Esophagus muscularis mucosa (tissue), 4 donors: Measurements from ENCODE around the gene CORIN. TPM values are rescaled to one million over a fixed set of nuclear protein-coding genes. Genes with fewer than 3 reads are reported as not detected.

Experiments used
- DNase-seq: peaks from one replicate; pipeline ENCODE4 v3.0.0-alpha.2; 2017; ENCODE audit errors: extremely low spot score
- H3K27ac ChIP-seq, 4 donors: fragments of 200-600 bp; sonication (generic); replicated peaks in 1 of 4; 1 replicate in 3 of 4; 2 replicates in 1 of 4; pipeline ENCODE4 v1.5.1; 2016 to 2019; ENCODE audit warnings: mild to moderate bottlenecking in 1 of 4
- H3K27me3 ChIP-seq, 4 donors: fragments of 200-600 bp; sonication (generic); one replicate each; pipeline versions ENCODE4 v1.5.1 to v1.6.0; 2016 to 2019
- H3K36me3 ChIP-seq, 4 donors: fragments of 200-600 bp; sonication (generic); one replicate each; pipeline ENCODE4 v1.5.1; 2016 to 2019
- H3K4me1 ChIP-seq, 4 donors: fragments of 200-600 bp; sonication (generic); one replicate each; pipeline ENCODE4 v1.5.1; 2016 to 2019
- H3K4me3 ChIP-seq, 4 donors: fragments of 200-600 bp; sonication (generic); 1 replicate in 2 of 4; 2 replicates in 2 of 4; pipeline ENCODE4 v1.5.1; 2016 to 2019; ENCODE audit warnings: mild to moderate bottlenecking in 4 of 4, moderate library complexity in 1 of 4
- H3K9me3 ChIP-seq, 4 donors: fragments of 200-600 bp; sonication (generic); 1 replicate in 3 of 4; 2 replicates in 1 of 4; pipeline ENCODE4 v1.5.1; 2016 to 2019
- EP300 ChIP-seq: sonication (generic); formaldehyde crosslinking; IDR thresholded peaks from one replicate; pipeline ENCODE4 v1.6.1; 2017; ENCODE audit warnings: antibody characterized with exemption
- POLR2A ChIP-seq: fragments of 450-650 bp; IDR thresholded peaks from one replicate; pipeline ENCODE4 v1.6.1; 2017; ENCODE audit warnings: antibody characterized with exemption, moderate library complexity, mild to moderate bottlenecking, low read depth
- POLR2AphosphoS5 ChIP-seq, 2 donors: sonication (generic); formaldehyde crosslinking; IDR thresholded peaks; one replicate each; pipeline ENCODE4 v1.6.1; 2017; ENCODE audit warnings: antibody characterized with exemption in 2 of 2
- WGBS: methylation state at CpG from one replicate; pipeline ENCODE4 v1.1.5; 2018; 5-methylcytosine and 5-hydroxymethylcytosine counted together
- intact Hi-C: fragments of 100-400 bp; cut with DNase I; formaldehyde crosslinking; loops from one replicate; pipeline ENCODE4 v1.15.1; 2023
- total RNA-seq, 4 donors: library from RNA; depleted of rRNA; stranded (reverse); fragments of >200 nt; gene quantifications; one replicate each; pipeline versions ENCODE4 v1.1.0 to v1.2.1, GENCODE V29; 2016
- TF ChIP-seq, protein P1 (sequence below), 3 experiments: fragments of 200-600 bp in 2 of 3; fragments of 450-650 bp in 1 of 3; sonication (generic) in 2 of 3; IDR thresholded peaks; one replicate each; pipeline ENCODE4 v1.5.1; 2017 to 2019; ENCODE audit warnings: antibody characterized with exemption in 3 of 3, mild to moderate bottlenecking in 2 of 3, moderate library complexity in 1 of 3

The CORIN gene
- total RNA-seq, 4 donors from 2014 or later: 1.2 to 4.8 (median 2.8) TPM

DNA sequence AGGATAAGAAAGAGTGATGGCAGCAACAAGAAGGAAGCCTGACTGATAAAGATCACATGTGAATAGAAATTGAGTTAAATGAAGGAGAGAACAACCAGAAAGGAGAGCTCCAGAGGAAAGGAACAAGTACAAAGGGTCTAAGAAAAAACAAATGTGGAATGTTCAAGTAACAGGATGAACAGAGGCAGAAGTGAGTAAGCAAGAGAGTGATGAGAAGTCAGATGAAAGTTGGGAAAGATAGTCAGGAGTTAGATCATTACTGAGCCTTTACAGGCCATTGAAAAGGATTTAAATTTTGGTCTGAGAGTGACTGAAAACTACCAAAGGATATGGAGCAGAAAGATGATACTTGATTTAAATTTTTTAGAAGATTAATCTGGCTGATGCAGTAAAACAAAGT lies 38.4 kb upstream of the CORIN start:
- Histone ChIP-seq H3K4me3 (no peak overlapping the region), H3K4me1 (no peaks in the 10 kb centered on the region), H3K36me3 (peaks cover 46 to 89% (median 59%) of the 10 kb centered on the region in 4 donors), H3K9me3 (peaks cover 0 to 20% (median 5%) of the 10 kb centered on the region in 4 donors), H3K27me3 (no peaks in the 10 kb centered on the region), H3K27ac (no peak overlapping the region)
- DNase-seq: no peak
- TF ChIP-seq POLR2A (no peak), EP300 (no peak), POLR2AphosphoS5 (IDR thresholded peaks at IDR 0.05) (no peak)
- TF ChIP-seq, protein P1, sequence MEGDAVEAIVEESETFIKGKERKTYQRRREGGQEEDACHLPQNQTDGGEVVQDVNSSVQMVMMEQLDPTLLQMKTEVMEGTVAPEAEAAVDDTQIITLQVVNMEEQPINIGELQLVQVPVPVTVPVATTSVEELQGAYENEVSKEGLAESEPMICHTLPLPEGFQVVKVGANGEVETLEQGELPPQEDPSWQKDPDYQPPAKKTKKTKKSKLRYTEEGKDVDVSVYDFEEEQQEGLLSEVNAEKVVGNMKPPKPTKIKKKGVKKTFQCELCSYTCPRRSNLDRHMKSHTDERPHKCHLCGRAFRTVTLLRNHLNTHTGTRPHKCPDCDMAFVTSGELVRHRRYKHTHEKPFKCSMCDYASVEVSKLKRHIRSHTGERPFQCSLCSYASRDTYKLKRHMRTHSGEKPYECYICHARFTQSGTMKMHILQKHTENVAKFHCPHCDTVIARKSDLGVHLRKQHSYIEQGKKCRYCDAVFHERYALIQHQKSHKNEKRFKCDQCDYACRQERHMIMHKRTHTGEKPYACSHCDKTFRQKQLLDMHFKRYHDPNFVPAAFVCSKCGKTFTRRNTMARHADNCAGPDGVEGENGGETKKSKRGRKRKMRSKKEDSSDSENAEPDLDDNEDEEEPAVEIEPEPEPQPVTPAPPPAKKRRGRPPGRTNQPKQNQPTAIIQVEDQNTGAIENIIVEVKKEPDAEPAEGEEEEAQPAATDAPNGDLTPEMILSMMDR (IDR thresholded peaks at IDR 0.05): no peak
- intact Hi-C loops: no loop called here

GRCh38 chr4:47873877-47874541 lies 36.1 kb upstream of the CORIN start:
- TF ChIP-seq POLR2A: no peak
- TF ChIP-seq, protein P1 (IDR thresholded peaks at IDR 0.05): no peak
- no peak for TF ChIP-seq EP300
- TF ChIP-seq POLR2AphosphoS5 (IDR thresholded peaks at IDR 0.05): no peak
- no peak overlapping the region for H3K4me3 ChIP-seq
- peaks cover 46 to 80% (median 57%) of the 10 kb centered on the region in 4 donors for H3K36me3 ChIP-seq
- no peaks in the 10 kb centered on the region for H3K4me1 ChIP-seq
- H3K27ac ChIP-seq: no peak overlapping the region
- 95% methylated on average over 3 of the region's 3 CpGs for WGBS
- peaks cover 0 to 20% (median 5%) of the 10 kb centered on the region in 4 donors for H3K9me3 ChIP-seq
- no peaks in the 10 kb centered on the region for H3K27me3 ChIP-seq
- no peak for DNase-seq
- intact Hi-C loops: no loop called here

DNA sequence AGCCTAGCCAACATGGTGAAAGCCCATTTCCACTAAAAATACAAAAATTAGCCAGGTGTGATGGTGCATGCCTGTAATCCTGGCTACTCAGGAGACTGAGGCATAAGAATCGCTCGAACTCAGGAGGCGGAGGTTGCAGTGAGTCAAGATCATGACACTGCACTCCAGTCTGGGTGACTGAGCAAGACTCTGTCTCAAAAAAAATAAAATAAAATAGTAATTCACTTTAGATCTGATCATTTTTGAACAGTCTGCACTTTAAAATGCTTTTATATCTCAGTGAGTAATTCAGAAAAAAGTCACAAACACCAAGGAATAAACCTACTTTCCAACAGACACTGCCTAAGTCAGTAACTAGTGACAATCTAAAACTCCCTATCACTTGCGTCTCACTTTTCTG lies 25.6 kb upstream of the CORIN start:
- intact Hi-C loops: no loop called here
- Histone ChIP-seq H3K27me3 (no peaks in the 10 kb centered on the region), H3K36me3 (peaks cover 2 to 23% (median 7%) of the 10 kb centered on the region in 4 donors), H3K27ac (no peak overlapping the region), H3K4me1 (peaks cover 0 to 16% (median 3%) of the 10 kb centered on the region in 4 donors), H3K4me3 (no peak overlapping the region), H3K9me3 (no peaks in the 10 kb centered on the region)
- WGBS: 72% methylated on average over 4 of the region's 4 CpGs
- TF ChIP-seq POLR2A (no peak), POLR2AphosphoS5 (IDR thresholded peaks at IDR 0.05) (no peak), EP300 (no peak)
- TF ChIP-seq, protein P1 (IDR thresholded peaks at IDR 0.05): no peak
- no peak for DNase-seq

GRCh38 chr4:47862297-47862696 lies 24.4 kb upstream of the CORIN start:
- Histone ChIP-seq H3K27me3 (no peaks in the 10 kb centered on the region), H3K27ac (no peak overlapping the region), H3K4me3 (no peak overlapping the region), H3K4me1 (peaks cover 0 to 16% (median 3%) of the 10 kb centered on the region in 4 donors), H3K9me3 (no peaks in the 10 kb centered on the region), H3K36me3 (peaks cover 0 to 19% (median 7%) of the 10 kb centered on the region in 4 donors)
- no peak for DNase-seq
- intact Hi-C loops: no loop called here
- TF ChIP-seq, protein P1 (IDR thresholded peaks at IDR 0.05): no peak
- TF ChIP-seq POLR2A (no peak), POLR2AphosphoS5 (IDR thresholded peaks at IDR 0.05) (no peak), EP300 (no peak)
- 96% methylated on average over 3 of the region's 3 CpGs for WGBS

DNA sequence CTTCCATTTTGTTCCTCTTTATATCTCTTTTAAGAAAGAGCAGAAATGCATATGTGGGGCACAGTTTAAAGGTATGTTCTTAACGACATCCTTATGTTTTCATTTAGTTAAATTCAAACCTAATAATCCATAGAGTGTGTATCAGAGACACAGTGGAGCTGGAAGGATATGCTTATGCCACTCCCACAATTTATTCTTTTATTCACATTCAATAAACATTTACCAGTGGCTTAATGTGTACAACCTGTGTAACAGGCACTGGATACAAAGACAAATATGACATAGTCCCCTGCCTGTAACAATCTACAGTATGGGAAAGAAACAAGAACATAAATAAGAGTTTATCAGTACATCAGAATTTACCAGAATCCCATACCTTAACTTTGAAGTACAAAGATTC lies 22.4 kb upstream of the CORIN start:
- Histone ChIP-seq H3K4me3 (no peak overlapping the region), H3K27me3 (no peaks in the 10 kb centered on the region), H3K27ac (no peak overlapping the region), H3K36me3 (peaks cover 0 to 10% (median 7%) of the 10 kb centered on the region in 4 donors), H3K4me1 (peaks cover 0 to 27% (median 3%) of the 10 kb centered on the region in 4 donors), H3K9me3 (no peaks in the 10 kb centered on the region)
- intact Hi-C loops: no loop called here
- no peak for DNase-seq
- TF ChIP-seq POLR2AphosphoS5 (IDR thresholded peaks at IDR 0.05) (no peak), POLR2A (no peak), EP300 (no peak)
- TF ChIP-seq, protein P1 (IDR thresholded peaks at IDR 0.05): no peak
- WGBS: 90% methylated on average over 1 of the region's 1 CpG
